SK-N-SH treated with all-trans-retinoic acid at 6 μM for 48 hours (cell line): ENCODE results near the gene SH3PXD2A.

Source experiments
- ATAC-seq: fragments of 200-7000 bp; cut with Tn5 transposase; 3 replicates; pipeline ENCODE4 v1.9.1; 2020; ENCODE audit warnings: mild to moderate bottlenecking, moderate library complexity
- BACH2 ChIP-seq: fragments of 250-450 bp; sonication (Bioruptor Pico); IDR thresholded peaks from 2 replicates; pipeline ENCODE4 v1.9.0; 2021; ENCODE audit warnings: mild to moderate bottlenecking, borderline replicate concordance
- CREB5 ChIP-seq: fragments of 250-450 bp; sonication (Bioruptor Pico); IDR thresholded peaks from 2 replicates; pipeline ENCODE4 v1.5.1; 2020; ENCODE audit warnings: low read depth, mild to moderate bottlenecking, moderate library complexity
- CSDC2 ChIP-seq: fragments of 250-450 bp; sonication (Bioruptor Pico); IDR thresholded peaks from 2 replicates; pipeline ENCODE4 v1.5.0; 2020; ENCODE audit warnings: mild to moderate bottlenecking, moderate library complexity
- ESRRG ChIP-seq: fragments of 250-450 bp; sonication (Bioruptor Pico); IDR thresholded peaks from 2 replicates; pipeline ENCODE4 v1.6.1; 2021; ENCODE audit warnings: mild to moderate bottlenecking
- GLIS3 ChIP-seq: fragments of 250-450 bp; sonication (Bioruptor Pico); IDR thresholded peaks from 2 replicates; pipeline ENCODE4 v1.5.0; 2020; ENCODE audit warnings: mild to moderate bottlenecking, moderate library complexity
- ISL1 ChIP-seq: fragments of 250-450 bp; sonication (Bioruptor Pico); IDR thresholded peaks from 2 replicates; pipeline ENCODE4 v2.1.2; 2022; ENCODE audit warnings: mild to moderate bottlenecking, moderate library complexity
- OSR1 ChIP-seq: fragments of 250-450 bp; sonication (Bioruptor Pico); IDR thresholded peaks from 2 replicates; pipeline ENCODE4 v1.8.0; 2022; ENCODE audit warnings: moderate library complexity, mild to moderate bottlenecking, inconsistent platforms
- PATZ1 ChIP-seq: fragments of 250-450 bp; sonication (Bioruptor Pico); IDR thresholded peaks from 2 replicates; pipeline ENCODE4 v1.8.0; 2020; ENCODE audit warnings: mild to moderate bottlenecking, moderate library complexity, borderline replicate concordance
- PPARA ChIP-seq: fragments of 250-450 bp; sonication (Bioruptor Pico); IDR thresholded peaks from 2 replicates; pipeline ENCODE4 v1.5.0; 2020; ENCODE audit warnings: mild to moderate bottlenecking, borderline replicate concordance
- RARB ChIP-seq: fragments of 250-450 bp; sonication (Bioruptor Pico); IDR thresholded peaks from 2 replicates; pipeline ENCODE4 v1.8.0; 2021; ENCODE audit warnings: mild to moderate bottlenecking, moderate library complexity
- SNAI2 ChIP-seq: fragments of 250-450 bp; sonication (Bioruptor Pico); IDR thresholded peaks from 2 replicates; pipeline ENCODE4 v1.5.0; 2020; ENCODE audit warnings: mild to moderate bottlenecking, moderate library complexity
- TCF4 ChIP-seq: fragments of 250-450 bp; sonication (Bioruptor Pico); IDR thresholded peaks from 2 replicates; pipeline ENCODE4 v1.8.0; 2021; ENCODE audit warnings: mild to moderate bottlenecking, moderate library complexity, borderline replicate concordance
- TOX ChIP-seq: fragments of 250-450 bp; sonication (Bioruptor Pico); IDR thresholded peaks from 2 replicates; pipeline ENCODE4 v1.8.0; 2021; ENCODE audit warnings: mild to moderate bottlenecking, moderate library complexity, borderline replicate concordance
- ZC3H10 ChIP-seq: fragments of 250-450 bp; sonication (Bioruptor Pico); IDR thresholded peaks from 2 replicates; pipeline ENCODE4 v1.5.1; 2021; ENCODE audit warnings: mild to moderate bottlenecking, moderate library complexity
- ZFP3 ChIP-seq: fragments of 250-450 bp; sonication (Bioruptor Pico); IDR thresholded peaks from 2 replicates; pipeline ENCODE4 v1.5.0; 2020; ENCODE audit warnings: mild to moderate bottlenecking, moderate library complexity
- ZFP30 ChIP-seq: fragments of 450-650 bp; formaldehyde crosslinking; IDR thresholded peaks from 2 replicates; pipeline ENCODE4 v1.5.0; 2022; ENCODE audit warnings: mild to moderate bottlenecking, moderate library complexity
- ZNF565 ChIP-seq: fragments of 450-650 bp; formaldehyde crosslinking; conservative IDR thresholded peaks from 2 replicates; pipeline ENCODE4 v1.5.0; 2020; ENCODE audit warnings: low read depth, mild to moderate bottlenecking, moderate library complexity
- ZNF70 ChIP-seq: fragments of 450-650 bp; formaldehyde crosslinking; IDR thresholded peaks from 2 replicates; pipeline ENCODE4 v1.5.0; 2020; ENCODE audit warnings: mild to moderate bottlenecking, moderate library complexity
- ZNF8 ChIP-seq: fragments of 450-650 bp; formaldehyde crosslinking; IDR thresholded peaks from 2 replicates; pipeline ENCODE4 v1.5.0; 2020; ENCODE audit warnings: mild to moderate bottlenecking, moderate library complexity
- TF ChIP-seq, protein P1 (sequence below): fragments of 250-450 bp; sonication (Bioruptor Pico); IDR thresholded peaks from 2 replicates; pipeline ENCODE4 v1.5.1; 2021; ENCODE audit warnings: mild to moderate bottlenecking, moderate library complexity
- TF ChIP-seq, protein P2 (sequence below): fragments of 250-450 bp; sonication (Bioruptor Pico); IDR thresholded peaks from 2 replicates; pipeline ENCODE4 v1.8.0; 2021; ENCODE audit warnings: low read depth, mild to moderate bottlenecking, moderate library complexity, borderline replicate concordance

The SH3PXD2A gene

GRCh38 chr10:103890688-103891087, 35.3 kb upstream of the SH3PXD2A start (continued):
- no peak for TF ChIP-seq PATZ1 (CRISPR knock-in tag)
- no peak for TF ChIP-seq OSR1 (CRISPR knock-in tag)
- no peak for TF ChIP-seq ZNF565

- TF ChIP-seq ZFP30 (CRISPR knock-in tag) (no peak), PPARA (CRISPR knock-in tag) (no peak), TOX (CRISPR knock-in tag) (no peak), ZNF565 (no peak), ZC3H10 (CRISPR knock-in tag) (no peak), ESRRG (CRISPR knock-in tag) (no peak), SNAI2 (CRISPR knock-in tag) (no peak), CREB5 (CRISPR knock-in tag) (no peak), ZFP3 (no peak), TCF4 (no peak), CSDC2 (CRISPR knock-in tag) (no peak), GLIS3 (CRISPR knock-in tag) (no peak), BACH2 (CRISPR knock-in tag) (no peak)
- no peak for ATAC-seq
Observed at GRCh38 chr10:103890194-103890658, 34.9 kb upstream of the SH3PXD2A start.

DNA sequence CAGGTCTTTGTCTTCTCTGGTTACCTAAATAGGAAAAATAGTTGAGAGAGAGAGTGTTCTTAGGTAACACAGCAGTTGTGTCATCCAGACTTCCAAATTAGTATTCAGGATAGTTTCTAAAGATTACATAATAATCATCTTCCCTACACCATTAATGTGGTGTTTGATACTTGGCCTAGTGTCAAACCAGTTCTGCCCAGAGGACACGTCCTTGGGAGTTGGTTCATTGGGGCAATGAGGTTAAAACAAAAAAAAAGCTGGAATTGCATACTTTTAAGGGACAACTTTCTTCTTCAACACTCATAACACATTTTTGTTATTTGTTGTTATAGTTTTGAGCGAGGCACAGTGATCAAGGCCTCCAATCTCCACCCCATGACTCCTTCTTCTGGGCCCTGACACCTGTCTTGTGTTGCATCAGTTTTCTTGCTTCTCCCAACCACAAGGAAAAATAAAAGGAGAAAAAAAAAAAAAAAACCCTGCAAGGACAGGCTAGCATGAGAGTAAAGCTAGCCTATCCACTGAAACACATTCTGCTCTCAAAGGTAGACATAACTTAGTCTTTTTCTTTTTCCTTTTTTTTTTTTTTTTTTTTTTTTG, 33.8 kb upstream of the SH3PXD2A start:
- ATAC-seq: no peak
- TF ChIP-seq TOX (CRISPR knock-in tag): no peak
- no peak for TF ChIP-seq SNAI2 (CRISPR knock-in tag)
- no peak for TF ChIP-seq ZFP3

- no peak for TF ChIP-seq GLIS3 (CRISPR knock-in tag)
- no peak for TF ChIP-seq BACH2 (CRISPR knock-in tag)
- no peak for TF ChIP-seq ESRRG (CRISPR knock-in tag)
- TF ChIP-seq ZFP3: no peak
- TF ChIP-seq RARB (CRISPR knock-in tag): no peak
- no peak for TF ChIP-seq TCF4
- no peak for TF ChIP-seq PPARA (CRISPR knock-in tag)
- no peak for TF ChIP-seq ZC3H10 (CRISPR knock-in tag)
- no peak for TF ChIP-seq TOX (CRISPR knock-in tag)
- no peak for TF ChIP-seq ZNF565
- no peak for TF ChIP-seq ZFP30 (CRISPR knock-in tag)
- no peak for TF ChIP-seq ISL1 (CRISPR knock-in tag)
- no peak for TF ChIP-seq CSDC2 (CRISPR knock-in tag)
- TF ChIP-seq, protein P1, sequence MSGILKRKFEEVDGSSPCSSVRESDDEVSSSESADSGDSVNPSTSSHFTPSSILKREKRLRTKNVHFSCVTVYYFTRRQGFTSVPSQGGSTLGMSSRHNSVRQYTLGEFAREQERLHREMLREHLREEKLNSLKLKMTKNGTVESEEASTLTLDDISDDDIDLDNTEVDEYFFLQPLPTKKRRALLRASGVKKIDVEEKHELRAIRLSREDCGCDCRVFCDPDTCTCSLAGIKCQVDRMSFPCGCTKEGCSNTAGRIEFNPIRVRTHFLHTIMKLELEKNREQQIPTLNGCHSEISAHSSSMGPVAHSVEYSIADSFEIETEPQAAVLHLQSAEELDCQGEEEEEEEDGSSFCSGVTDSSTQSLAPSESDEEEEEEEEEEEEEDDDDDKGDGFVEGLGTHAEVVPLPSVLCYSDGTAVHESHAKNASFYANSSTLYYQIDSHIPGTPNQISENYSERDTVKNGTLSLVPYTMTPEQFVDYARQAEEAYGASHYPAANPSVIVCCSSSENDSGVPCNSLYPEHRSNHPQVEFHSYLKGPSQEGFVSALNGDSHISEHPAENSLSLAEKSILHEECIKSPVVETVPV (CRISPR knock-in tag): no peak
- no peak for TF ChIP-seq SNAI2 (CRISPR knock-in tag)
- TF ChIP-seq, all 23 proteins: peak for 0
- peak; percentile 87 for ATAC-seq
Observed at GRCh38 chr10:103888113-103888841, 32.9 kb upstream of the SH3PXD2A start.

DNA sequence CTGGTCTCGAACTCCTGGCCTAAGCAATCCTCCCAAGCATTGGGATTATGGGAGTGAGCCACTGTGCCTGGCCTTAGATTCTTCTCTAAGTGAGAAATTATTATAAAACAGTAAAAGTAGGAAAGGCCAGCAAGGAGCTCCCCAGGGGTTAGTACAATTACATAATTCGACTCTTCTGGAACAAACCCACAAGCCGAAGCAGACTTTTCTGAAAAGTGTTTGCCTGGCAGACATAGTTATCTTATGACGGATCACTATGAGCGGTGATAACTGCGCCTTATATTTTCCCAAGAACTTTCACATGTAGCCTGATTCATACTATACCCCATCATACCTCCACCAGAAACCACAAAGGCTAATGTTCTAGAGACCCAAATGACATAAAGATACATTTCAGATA, 30.2 kb upstream of the SH3PXD2A start:
- TF ChIP-seq TCF4: no peak
- TF ChIP-seq CSDC2 (CRISPR knock-in tag): no peak
- TF ChIP-seq ZNF70 (CRISPR knock-in tag): no peak
- no peak for TF ChIP-seq GLIS3 (CRISPR knock-in tag)
- no peak for TF ChIP-seq ZFP3
- TF ChIP-seq, protein P1 (CRISPR knock-in tag): no peak
- no peak for TF ChIP-seq BACH2 (CRISPR knock-in tag)
- TF ChIP-seq ZNF8: no peak
- TF ChIP-seq ESRRG (CRISPR knock-in tag): no peak
- no peak for TF ChIP-seq CREB5 (CRISPR knock-in tag)
- TF ChIP-seq, protein P2, sequence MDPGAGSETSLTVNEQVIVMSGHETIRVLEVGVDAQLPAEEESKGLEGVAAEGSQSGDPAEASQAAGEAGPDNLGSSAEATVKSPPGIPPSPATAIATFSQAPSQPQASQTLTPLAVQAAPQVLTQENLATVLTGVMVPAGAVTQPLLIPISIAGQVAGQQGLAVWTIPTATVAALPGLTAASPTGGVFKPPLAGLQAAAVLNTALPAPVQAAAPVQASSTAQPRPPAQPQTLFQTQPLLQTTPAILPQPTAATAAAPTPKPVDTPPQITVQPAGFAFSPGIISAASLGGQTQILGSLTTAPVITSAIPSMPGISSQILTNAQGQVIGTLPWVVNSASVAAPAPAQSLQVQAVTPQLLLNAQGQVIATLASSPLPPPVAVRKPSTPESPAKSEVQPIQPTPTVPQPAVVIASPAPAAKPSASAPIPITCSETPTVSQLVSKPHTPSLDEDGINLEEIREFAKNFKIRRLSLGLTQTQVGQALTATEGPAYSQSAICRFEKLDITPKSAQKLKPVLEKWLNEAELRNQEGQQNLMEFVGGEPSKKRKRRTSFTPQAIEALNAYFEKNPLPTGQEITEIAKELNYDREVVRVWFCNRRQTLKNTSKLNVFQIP: no peak
- TF ChIP-seq, all 23 proteins: peak for 0
- no peak for ATAC-seq
